HG03571 (cell line): Measurements from ENCODE around the gene MRRF.
"Not testable (repeated sequence)": the region's sequence is repeated elsewhere in the genome, so short reads cannot be mapped to it uniquely, and the experiment has no call there.

ENCODE experiments used
- ATAC-seq: cut with Tn5 transposase; IDR thresholded peaks from one replicate; pipeline ENCODE4 v1.9.1; 2021; ENCODE audit not compliant: unreplicated experiment

The MRRF gene

GRCh38 chr9:122330466-122330865 lies 65.8 kb downstream of the MRRF start:
- ATAC-seq, result not testable (repeated sequence)

- ATAC-seq, result no peak
Measured at GRCh38 chr9:122331523-122331927, 66.8 kb downstream of the MRRF start.

GRCh38 chr9:122332083-122332482 lies 67.4 kb downstream of the MRRF start:
- ATAC-seq, result no peak

GRCh38 chr9:122332644-122333043 lies 68.0 kb downstream of the MRRF start:
- no peak for ATAC-seq

GRCh38 chr9:122333169-122333808 lies 68.6 kb downstream of the MRRF start:
- ATAC-seq, result no peak

GRCh38 chr9:122334916-122335315 lies 70.2 kb downstream of the MRRF start:
- no peak for ATAC-seq

GRCh38 chr9:122336189-122336588 lies 71.5 kb downstream of the MRRF start:
- no peak for ATAC-seq

- ATAC-seq, result no peak
Measured at GRCh38 chr9:122336866-122337555, 72.3 kb downstream of the MRRF start.

GRCh38 chr9:122337556-122337929 lies 72.9 kb downstream of the MRRF start:
- no peak for ATAC-seq

- no peak for ATAC-seq
Measured at GRCh38 chr9:122338536-122338935, 73.9 kb downstream of the MRRF start.

GRCh38 chr9:122338994-122339393 lies 74.3 kb downstream of the MRRF start:
- no peak for ATAC-seq

GRCh38 chr9:122339579-122339978 lies 74.9 kb downstream of the MRRF start:
- ATAC-seq, result no peak

- no peak for ATAC-seq
Measured at GRCh38 chr9:122340161-122340560, 75.5 kb downstream of the MRRF start.

- ATAC-seq, result no peak
Measured at GRCh38 chr9:122342323-122343050, 77.8 kb downstream of the MRRF start.

- no peak for ATAC-seq
Measured at GRCh38 chr9:122346478-122347347, 82.0 kb downstream of the MRRF start.

GRCh38 chr9:122347348-122348287 lies 82.9 kb downstream of the MRRF start:
- ATAC-seq, result no peak

- no peak for ATAC-seq
Measured at GRCh38 chr9:122348288-122348777, 83.7 kb downstream of the MRRF start.

GRCh38 chr9:122348791-122349190 lies 84.1 kb downstream of the MRRF start:
- ATAC-seq, result no peak

GRCh38 chr9:122349201-122349600 lies 84.5 kb downstream of the MRRF start:
- ATAC-seq, result no peak
